Measurements from ENCODE around the gene SPTBN1.

The SPTBN1 gene

DNA sequence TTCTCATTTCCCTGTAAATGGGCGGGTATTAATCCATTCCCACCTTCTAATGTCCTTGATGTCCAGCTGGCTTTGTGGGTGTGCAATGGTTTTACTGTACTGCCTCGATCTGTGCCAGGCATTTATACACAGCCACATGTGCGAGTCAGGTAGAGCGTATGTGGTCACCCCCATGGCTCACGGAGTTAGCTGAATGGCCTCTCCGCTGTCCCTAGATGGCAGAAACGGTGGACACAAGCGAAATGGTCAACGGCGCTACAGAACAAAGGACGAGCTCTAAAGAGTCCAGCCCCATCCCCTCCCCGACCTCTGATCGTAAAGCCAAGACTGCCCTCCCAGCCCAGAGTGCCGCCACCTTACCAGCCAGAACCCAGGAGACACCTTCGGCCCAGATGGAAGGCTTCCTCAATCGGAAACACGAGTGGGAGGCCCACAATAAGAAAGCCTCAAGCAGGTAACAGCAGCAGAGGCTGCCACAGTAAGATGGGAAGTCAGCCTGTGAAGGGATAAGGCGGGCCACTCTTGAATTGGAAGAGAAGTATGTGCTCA, 208.2 kb downstream of the SPTBN1 start:
- DNase-seq: no peak

DNA sequence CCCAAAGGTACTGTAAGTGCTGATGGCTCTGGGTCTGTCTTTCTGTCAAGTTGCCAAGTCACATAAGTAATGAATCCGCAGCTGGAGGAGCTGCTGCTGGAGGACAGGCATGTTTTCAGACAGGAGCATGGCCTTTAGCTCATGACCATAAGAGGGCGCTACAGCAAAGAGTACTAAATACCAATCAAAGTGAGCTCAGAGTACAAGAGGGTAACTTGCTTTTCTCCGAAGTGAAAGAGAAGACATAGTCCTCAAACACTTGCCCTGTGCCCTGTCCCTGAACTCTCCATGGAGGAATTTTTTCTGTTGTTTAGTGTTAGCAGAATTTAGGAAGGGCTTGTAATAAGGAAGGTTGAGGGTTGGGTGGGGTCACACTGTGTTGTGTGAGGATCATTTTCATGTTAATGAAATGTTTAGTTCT, 209.3 kb downstream of the SPTBN1 start:
- DNase-seq: peak; percentile 75

DNA sequence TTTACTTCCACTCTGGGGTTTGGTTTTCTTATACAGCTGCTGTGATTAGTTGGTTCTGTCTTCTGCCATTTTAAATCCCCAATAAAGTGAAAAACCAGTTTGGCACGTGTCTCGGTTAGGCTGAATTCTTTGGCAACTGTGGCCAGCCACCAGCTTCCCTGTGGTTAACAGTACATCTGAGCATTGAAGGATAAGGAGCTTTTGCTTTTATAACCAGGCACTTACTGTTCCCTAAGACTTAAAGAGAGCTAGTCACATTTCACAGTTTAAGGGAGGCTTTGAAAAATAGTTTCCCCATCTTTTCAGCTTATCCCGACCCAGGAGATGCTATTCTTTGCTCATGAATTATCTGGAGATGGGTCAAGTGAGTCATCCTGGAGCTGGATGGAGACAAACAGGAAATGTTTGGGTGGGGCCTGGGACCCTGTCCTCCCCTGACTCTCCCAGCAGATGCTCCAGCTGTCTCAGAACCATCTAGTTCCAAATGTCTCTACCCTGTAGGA, 210.1 kb downstream of the SPTBN1 start:
- no peak for DNase-seq

DNA sequence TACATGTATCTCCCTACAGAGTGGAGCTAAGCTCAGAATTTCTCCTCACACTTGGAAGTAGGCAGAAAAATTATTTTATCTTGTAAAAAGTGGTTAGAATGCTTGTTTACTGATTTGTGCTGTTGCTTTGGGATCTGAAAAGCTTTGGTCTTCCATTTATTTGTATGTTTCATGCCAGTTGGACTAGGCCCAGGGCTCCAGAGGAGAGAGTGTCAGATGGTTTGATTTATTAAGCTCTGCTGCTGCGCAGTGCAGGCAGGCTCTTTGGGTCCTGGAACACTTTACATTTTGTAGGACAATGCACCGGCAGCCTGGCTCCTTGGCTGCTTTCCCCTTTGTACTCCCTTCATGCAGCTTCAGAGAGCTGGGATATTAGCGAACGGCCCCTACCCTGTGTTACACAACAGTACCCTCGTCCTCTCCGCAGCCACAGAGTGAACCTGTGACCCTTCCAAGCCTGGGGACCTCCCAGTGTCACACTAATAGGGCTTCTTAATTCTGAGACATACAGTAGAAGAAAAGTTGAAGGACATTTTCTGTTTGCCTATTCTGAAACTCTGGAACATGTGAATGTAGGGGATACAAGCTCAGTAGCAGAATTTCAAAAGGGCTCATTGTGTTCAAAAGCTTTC, 210.6 kb downstream of the SPTBN1 start:
- no peak for DNase-seq

DNA sequence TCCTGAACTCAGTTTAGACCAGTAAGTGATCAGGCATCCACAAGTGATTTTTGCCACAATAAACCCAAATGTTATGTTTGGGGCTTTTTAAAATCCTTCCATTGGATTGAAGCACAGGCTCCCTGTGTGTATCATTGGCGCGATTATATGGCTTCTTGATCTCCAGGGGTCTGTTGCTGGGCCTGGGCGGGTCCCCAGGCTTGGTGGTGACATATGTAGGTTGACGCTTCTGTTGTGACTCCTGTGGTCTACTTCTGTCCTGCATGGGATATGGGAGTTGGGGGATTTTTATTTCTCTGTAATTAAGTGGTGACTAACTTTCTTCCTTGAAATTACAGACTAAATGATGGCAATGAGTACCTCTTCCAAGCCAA, 211.1 kb downstream of the SPTBN1 start:
- DNase-seq: no peak

DNA sequence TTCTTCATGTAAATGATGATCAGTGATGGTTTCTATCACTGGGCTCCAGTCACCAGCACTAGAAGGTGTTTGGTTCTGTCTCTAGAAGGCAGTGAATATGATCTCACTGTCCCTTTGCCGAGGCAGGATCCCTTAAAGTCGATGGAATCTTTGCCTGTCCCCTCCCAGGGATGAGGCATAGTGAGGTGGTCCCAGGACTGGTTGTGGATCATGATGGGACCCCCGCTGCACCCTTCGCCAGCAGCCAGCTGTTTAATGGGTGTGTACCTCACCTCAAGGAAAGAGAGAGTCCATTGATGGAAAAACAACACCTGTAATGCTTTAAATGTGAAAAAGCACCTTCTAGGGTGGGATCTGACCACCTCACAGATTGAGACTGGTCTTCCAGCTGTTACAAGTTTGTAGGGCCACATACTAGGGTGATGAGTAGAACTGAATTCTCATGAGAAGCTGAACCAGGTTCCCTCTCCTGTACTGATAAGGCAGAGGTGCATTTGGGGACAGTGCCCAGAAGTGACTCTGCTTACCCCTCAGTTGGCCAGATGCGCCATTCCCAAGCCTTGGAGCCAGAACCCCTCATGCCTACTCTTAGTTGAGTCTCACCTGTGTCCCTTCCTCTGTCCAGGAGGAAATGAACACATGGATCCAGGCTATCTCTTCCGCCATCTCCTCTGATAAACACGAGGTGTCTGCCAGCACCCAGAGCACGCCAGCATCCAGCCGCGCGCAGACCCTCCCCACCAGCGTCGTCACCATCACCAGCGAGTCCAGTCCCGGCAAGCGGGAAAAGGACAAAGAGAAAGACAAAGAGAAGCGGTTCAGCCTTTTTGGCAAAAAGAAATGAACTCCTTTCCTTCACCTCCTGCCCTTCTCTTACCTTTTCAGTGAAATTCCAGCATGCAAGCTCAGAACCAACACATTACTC, 211.9 kb downstream of the SPTBN1 start:
- DNase-seq: no peak

DNA sequence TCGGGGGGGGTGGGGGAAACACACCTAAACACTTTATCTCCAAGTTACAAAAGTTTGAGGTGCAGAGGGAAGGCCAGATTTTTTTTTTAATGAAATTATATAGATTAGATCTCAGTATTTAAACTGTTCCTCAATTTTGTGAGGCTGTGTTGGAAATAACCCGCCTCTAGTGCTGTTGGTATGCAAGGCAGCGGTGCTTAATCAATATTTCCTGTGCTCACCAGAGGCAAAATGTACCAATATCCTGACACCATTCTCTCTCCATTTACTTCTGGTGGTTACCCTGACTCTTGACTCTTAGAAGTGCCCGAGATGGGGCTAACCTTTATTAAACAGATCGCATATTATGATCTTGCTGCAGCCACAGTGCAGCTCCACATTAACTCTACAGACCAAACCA, 212.6 kb downstream of the SPTBN1 start:
- no peak for DNase-seq

DNA sequence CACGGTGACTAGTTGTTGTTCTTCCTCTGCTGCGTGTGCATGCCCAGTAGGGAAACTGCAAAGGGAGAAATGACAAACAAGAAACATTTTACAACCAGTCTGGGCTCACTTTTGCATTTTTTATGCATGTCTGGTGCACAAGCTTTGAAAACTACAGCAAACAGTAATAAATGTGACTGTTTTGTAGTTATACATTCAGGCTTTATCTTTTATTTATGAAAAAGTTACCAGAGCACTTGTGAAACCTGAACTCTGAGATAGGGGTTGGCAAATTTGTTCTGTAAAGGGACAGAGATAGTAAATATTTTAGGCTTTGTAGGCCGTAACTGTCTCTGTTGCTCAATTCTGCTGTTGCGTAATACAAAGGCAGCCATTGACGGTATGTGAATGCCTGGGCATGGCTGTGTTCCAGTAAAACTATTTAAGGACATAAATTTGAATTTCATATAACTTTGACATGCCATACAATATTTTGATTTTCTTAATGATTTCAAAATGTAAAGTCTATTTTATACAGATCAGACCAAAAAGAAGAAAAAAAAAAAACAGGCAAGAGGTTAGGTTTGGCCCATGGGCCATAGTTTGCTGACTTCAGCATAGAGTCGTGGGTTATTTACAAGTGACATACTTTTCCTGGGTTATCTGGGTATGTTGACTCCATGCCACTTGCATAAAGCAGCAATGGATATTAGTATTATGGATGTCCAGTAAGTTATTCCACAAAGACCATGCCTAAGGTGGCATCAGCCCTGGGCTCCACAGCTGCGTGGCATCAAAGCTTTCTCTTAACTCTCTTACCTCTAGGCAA, 213.8 kb downstream of the SPTBN1 start:
- peak; percentile 73 for DNase-seq

DNA sequence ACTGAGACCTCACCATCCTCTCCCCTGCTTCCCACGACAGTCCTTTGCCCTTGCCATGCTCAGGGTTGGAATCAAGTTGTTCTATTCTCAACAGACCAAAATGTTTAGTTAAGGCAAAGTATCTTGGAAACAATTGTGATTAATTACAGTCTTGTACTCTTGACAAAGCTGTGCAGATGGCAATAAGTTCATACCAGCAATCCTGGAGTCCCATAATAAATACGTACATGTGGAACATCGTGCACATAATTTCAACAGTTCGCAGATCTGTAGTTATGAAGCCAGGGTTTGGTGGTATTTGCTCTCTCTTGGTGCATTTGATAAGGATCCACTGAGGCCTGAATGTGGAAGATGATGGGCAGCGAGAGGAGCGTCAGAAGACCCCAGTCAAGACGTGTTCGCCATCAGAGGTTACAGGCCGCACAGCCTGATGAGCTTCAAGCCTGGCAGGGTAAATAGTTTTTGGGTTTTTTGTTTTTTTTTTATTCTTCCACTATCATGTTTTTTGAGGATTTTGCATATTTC, 214.4 kb downstream of the SPTBN1 start:
- no peak for DNase-seq

DNA sequence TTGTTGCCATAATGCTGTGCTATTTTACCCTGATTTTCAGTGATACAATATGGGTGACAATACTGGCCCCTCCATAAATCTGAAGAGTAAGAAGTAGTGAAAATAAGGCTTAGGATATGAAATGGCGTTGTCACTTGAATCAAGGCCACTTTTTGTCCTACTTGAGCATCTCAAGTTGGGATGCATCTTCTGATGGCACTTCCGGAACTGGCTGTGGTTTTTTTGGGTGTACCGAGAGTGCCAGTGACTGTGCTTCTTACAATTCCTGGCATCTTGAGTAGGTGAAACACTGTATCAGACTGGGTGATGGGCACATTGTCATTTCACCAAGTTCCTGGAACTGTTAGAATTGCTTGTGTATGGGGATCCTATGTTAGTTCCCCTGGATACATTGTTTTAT, 214.9 kb downstream of the SPTBN1 start:
- no peak for DNase-seq

DNA sequence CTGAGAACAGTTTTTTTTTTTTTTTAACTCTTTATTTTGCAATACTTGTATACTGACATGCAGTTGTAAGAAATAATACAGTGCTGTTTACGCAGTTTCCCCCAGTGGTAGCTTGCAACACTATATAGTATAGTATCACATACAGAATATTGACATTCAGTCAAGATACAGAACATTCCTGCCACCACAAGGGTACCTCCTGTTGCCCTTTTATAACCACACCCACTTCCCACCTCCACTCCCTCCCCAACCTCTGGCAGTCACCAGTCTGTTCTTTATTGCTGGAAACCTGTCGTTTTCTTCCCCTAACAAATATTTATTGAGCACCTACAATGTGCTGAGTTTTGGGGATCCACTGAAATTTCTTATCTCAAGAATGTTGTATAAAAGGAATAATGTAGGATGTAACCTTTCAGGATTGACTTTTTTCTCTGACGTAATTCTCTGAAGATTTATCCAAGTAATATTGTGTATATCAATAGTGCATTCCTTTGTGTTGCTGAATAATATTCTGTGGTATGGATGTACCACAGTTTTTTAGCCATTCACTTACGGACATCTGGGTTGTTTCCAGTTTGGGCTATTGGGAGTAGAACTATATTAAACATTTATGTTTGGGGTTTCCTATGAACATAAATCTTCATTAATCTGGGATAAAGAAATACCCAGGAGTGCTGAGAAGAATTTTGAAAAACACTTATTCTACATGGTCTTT, 215.9 kb downstream of the SPTBN1 start:
- DNase-seq: no peak

DNA sequence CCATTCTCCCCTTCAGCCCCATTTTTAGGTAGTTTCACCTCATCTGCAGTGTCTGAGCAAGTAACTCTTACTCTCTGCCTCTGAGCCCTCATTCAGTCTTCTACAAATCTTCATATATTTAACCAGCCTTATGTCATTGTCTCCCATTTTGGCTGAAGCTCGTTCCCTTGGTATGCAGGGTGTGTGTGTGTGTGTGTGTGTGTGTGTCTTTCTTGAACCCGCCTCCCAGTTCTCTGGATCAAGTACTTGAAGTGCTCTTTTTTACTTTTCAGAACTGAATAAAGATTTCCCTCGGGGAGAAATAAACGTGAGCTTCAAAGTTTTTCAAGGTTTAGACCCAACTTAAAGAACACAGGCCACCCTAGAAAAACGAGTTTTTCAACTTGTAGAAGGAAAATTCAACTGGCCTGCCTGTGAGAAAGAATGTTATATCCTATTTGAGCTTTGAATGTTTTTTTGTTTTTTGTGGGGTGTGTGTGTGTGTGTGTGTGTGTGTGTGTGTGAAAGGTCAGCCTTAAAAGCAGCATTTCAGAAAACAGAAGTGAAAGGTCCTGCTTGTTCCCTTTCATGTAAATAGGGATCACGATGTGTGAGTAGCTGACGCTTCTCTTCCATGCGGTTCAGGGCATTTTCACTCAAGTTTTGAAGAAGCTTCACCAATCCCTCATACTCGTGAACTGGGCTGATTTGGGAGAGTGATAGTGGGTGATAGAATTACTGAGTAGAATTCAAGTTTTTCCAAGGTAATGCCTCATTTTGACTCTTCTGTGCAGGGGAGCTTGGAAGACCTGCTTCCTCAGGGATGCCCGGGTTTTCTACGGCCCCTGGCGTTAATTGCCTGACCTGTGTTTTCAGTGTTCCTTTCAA, 216.7 kb downstream of the SPTBN1 start:
- peak; percentile 22 for DNase-seq

DNA sequence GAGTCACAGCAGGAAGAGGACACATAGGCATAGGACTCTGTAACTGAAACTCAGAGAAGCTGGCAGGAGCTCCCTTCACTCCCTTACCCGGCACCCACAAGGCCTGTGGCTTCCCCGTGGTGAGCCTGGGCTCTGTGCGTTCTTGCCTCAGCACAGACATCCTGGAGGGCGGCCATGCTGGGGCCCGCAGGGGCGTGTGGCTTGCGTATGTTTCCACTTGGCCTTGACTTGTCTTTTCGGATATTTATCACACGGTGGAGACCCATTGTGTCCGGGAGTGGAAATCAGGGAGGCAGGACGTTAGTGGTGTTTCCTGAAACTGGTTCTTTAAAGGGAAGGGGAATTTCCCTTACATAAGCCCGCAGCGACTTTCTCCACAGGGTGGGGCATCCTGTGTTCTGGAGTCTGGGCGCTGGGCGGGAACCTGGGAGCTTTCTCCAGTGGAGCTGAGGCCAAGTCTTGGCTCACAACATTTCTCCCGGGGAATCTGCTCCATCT, 217.4 kb downstream of the SPTBN1 start:
- DNase-seq: peak; percentile 57

DNA sequence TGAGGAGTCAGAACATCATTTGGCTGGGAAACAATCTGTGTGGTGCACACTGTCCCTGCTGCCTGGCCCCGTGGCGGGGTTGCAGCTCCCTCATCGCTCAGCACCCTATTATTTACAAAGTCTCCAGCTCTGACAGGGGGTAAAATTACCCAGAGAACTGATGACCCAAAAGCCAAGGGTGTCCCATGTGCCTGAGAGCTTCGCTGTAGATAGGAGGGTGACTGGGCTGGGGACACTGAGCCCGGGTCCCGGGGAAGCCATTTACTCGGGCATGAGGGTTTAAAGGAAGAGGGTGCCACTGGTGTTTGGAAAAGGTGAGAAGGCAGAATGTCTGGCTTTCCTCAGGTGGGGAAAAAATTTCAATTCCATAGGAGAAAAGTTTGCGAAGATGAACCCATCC, 219.2 kb downstream of the SPTBN1 start:
- DNase-seq: no peak

DNA sequence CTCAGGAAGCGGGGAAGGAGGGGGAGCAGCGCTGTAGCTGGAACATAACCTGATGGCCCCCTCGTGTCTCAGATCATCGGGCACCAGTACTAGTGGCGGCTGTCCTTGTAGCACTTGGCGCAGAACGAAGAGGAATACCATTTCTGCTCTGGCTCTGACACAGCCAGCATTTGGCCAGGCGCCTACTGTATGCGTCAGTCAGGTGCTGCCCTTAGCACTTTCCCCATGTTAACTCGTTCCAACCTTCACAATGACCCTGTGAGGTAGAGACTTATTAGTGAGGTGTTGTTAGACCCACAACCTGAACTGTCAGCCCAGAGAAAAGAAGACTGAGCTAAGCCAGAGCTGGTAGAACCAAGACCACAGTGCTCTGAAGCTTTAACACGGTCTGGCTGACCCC, 219.6 kb downstream of the SPTBN1 start:
- no peak for DNase-seq

DNA sequence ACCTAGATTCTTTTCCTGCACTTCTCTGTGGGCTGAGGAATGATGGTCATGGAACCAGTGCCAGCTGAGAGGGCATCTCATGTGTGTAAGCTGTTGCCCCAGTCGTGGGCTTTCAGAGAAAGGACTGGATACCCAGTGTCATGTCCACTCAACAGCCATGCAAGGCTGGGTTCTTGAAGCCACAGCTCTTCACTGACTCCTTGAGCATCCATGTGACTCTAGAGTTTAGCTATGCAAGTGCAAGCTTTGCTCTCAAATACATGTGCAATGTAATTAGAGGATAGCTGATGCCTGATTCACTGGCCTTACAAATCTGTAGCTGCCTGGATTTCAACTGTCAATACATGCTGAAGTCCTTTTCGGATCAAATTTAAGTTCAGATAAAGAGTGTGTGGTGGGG, 220.5 kb downstream of the SPTBN1 start:
- DNase-seq: no peak

DNA sequence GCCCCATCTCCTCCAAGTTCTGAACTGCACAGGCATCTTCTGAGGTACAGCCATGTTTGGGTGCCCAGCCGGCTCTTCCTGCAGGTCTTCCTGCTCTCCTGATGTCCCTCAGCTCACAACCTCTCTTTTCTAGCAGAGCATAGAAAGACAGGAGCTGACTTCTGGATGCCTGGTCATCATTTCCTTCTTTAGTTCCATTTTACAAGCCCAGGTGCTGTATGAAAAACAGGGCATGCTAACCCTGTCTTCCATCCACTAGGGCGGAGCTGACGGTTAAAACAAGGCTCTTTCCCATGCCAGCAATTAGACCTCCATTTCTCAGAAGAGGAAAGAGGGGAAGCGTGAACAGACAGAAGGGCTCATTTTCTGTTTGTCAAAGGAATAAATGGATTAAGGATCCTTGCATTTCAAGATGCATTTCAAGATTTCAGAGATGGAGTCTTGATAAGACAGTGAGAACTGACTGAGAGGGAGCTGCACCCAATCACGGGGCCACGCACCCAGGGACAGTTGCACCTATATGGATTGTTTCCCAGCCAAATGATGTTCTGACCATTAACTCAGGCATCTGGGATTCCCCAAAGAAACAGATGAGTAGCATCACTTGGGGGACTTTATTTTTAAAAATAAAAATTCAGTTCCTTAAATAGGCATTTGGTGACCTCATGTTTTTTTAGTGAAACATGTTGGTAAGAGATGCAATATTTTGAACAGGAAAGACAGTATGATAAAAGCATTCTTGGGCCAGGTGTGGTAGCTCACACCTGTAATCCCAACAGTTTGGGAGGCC, 221.5 kb downstream of the SPTBN1 start:
- DNase-seq: no peak

DNA sequence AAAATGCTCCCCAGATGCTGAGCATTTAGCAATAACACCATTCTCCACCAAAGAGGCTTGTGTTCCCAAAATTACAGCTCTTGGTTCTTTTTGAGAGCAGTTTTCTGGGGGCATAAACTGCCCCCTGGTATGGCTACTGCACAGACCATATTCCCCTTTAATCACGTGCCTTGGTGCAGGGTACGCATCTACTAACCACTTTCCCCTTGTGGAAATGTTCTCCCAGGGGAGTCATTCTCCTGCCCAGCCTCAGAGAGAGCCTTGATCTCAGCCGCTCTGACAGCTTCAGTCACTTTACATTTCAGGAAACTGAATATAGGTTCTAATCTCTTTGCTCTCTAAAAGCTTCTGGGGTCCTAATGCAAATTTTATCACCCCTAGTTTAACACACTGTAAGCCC, 222.6 kb downstream of the SPTBN1 start:
- no peak for DNase-seq

DNA sequence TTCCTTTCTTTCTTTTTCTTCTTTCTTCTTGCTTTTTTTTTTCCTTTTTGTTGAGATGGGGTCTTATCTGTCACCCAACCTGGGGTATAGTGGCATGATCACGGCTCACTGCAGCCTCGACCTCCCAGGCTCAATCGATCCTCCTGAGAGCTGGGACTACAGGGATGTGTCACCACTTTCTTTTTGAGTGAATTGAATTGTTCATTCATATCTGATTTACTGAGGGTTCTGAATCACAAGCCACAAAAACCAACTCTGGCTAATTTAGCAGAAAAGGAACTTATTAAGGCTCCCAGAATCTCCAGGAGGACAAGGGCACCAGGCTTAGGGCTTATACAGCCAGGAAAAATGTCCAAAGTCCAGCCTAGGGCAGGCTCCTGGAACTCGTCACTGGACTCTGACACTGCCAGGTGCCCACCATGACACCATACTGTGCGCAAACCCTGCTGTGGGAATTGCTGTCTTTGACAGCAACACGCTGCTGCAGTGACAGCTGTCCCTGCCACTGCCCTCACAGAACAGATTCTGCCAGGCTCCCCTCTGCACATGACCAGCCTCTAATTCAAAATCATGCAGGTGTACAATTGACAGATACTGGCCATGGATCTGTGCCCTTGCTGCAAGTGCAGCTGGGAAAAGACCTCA, 224.4 kb downstream of the SPTBN1 start:
- peak; percentile 59 for DNase-seq

DNA sequence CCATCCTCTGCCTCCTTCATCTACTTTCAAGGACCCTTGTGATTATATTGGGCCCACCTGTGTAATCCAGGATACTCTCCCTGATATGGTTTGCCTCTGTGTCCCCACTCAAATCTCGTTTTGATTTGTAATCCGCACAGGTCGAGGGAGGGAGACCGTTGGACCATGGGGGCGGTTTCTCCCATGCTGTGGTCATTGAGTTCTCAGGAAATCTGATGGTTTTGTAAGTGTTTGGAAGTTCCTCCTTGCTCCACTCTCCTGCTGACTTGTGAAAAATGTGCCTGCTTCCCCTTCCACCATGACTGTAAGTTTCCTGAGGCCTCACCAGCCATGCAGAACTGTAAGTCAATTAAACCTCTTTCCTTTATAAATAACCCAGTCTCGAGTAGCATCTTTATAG, 225.3 kb downstream of the SPTBN1 start:
- no peak for DNase-seq
